ENCODE data around the gene HIBADH. TPM values are rescaled to one million over a fixed set of nuclear protein-coding genes. Genes with fewer than 3 reads are reported as not detected.

Gene HIBADH
- total and polyA plus RNA-seq, 2 of the 4 experiments (the other 2 are of a cell fraction), result 36.6 to 52.5 TPM

DNA sequence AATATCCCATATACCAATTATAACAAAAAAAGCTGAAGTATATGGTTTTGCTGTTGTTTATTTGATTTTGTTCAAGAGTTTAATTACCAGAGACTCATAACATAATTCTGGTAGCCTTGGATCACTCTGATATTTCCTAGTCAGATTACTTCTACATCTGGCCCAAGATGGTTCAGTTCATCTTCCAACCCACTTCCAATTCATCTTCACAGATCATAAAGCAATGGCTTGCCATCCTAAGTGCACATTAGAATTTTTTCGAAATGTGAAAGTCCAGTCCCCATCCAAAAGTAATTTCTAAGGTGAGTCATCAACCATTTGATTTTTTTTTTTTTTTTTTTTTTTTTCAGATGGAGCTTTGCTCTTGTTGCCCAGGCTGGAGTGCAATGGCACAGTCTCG is 8.0 kb upstream of the HIBADH start:
- H3K23ac ChIP-seq (ENCODE audit: low read depth, low read length), result no peak overlapping the region
- no peak overlapping the region for H2BK120ac ChIP-seq (ENCODE audit: low read depth, low read length)
- no peaks in the 10 kb centered on the region for H3K4me1 ChIP-seq (ENCODE audit: control insufficient read depth, insufficient read depth, low read length)
- no peak overlapping the region for H4K8ac ChIP-seq (ENCODE audit: low read depth in 2 of 2, low read length in 2 of 2)
- no peak overlapping the region for H4K5ac ChIP-seq (ENCODE audit: low read depth, low read length)
- no peak overlapping the region for H2AK9ac ChIP-seq (replicated peaks; ENCODE audit: low read depth, low read length, poor library complexity)
- no peak for DNase-seq
- no peak overlapping the region for H2BK20ac ChIP-seq (ENCODE audit: low read depth, low read length)
- no peaks in the 10 kb centered on the region for H3K9me1 ChIP-seq (ENCODE audit: insufficient read depth, low read length)
- no peak overlapping the region for H2BK15ac ChIP-seq (ENCODE audit: low read depth, low read length)
- H3K4me2 ChIP-seq (ENCODE audit: low read depth, low read length), result no peak overlapping the region
- ChIA-PET CTCF (interaction anchor here (0.6 kb wide), 1 partner anchor 76 kb away, joined by 4 read pairs; no protein-coding TSS in a partner anchor), POLR2A (ENCODE audit: unreplicated experiment) (interaction anchor here (0.6 kb wide), 1 partner anchor 99 kb away, joined by 9 read pairs; no protein-coding TSS in a partner anchor)
- H3K14ac ChIP-seq (replicated peaks; ENCODE audit: low read depth, low read length), result no peak overlapping the region
- no peak overlapping the region for H3K27ac ChIP-seq (ENCODE audit: insufficient read depth, low read length)
- H3K56ac ChIP-seq (ENCODE audit: extremely low read depth, insufficient read depth, low read length), result no peak overlapping the region
- H3K4ac ChIP-seq (ENCODE audit: low read depth, low read length), result no peak overlapping the region
- dilution Hi-C loops (cut with HindIII; ENCODE audit: low sequenced_read_pairs, unreplicated experiment) (no loop called here), in situ Hi-C loops (cut with MboI; ENCODE audit: low sequenced_read_pairs) (no loop called here), intact Hi-C loops (cut with micrococcal nuclease) (no loop called here)
- TF ChIP-seq, protein P1, sequence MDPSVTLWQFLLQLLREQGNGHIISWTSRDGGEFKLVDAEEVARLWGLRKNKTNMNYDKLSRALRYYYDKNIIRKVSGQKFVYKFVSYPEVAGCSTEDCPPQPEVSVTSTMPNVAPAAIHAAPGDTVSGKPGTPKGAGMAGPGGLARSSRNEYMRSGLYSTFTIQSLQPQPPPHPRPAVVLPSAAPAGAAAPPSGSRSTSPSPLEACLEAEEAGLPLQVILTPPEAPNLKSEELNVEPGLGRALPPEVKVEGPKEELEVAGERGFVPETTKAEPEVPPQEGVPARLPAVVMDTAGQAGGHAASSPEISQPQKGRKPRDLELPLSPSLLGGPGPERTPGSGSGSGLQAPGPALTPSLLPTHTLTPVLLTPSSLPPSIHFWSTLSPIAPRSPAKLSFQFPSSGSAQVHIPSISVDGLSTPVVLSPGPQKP (IDR thresholded peaks at IDR 0.05; ENCODE audit: borderline replicate concordance, low read depth, low read length), result no peak
- TF ChIP-seq CHD1 (IDR thresholded peaks at IDR 0.05; ENCODE audit: low read depth, low read length), result no peak
- TF ChIP-seq RAD21 (IDR thresholded peaks at IDR 0.05; ENCODE audit: low read length), result no peak
- no peak for TF ChIP-seq RFX5 (IDR thresholded peaks at IDR 0.05; ENCODE audit: low read depth, low read length)
- no CpG with 5 or more reads among the region's 2 CpGs for WGBS, 2 experiments (ENCODE audit: extremely low coverage in 2 of 2, insufficient read length in 1 of 2)
- ATAC-seq (ENCODE audit: low read depth), result no peak
- H2AK5ac ChIP-seq (ENCODE audit: low read depth, low read length), result no peak overlapping the region
- H3K79me1 ChIP-seq (ENCODE audit: low read depth in 1 of 2, low read length in 2 of 2), result no peaks in the 10 kb centered on the region
- H4K20me1 ChIP-seq (ENCODE audit: insufficient read depth, low read length), result no peaks in the 10 kb centered on the region
- no peaks in the 10 kb centered on the region for H3K9me3 ChIP-seq (ENCODE audit: control insufficient read depth, insufficient read depth, low read length)
- no peak overlapping the region for H2BK5ac ChIP-seq (ENCODE audit: low read depth, low read length, poor library complexity, severe bottlenecking)
- H3K36me3 ChIP-seq (ENCODE audit: control insufficient read depth, insufficient read depth, low read length), result no peaks in the 10 kb centered on the region
- H3K27me3 ChIP-seq (ENCODE audit: control insufficient read depth, insufficient read depth, low read length), result no peaks in the 10 kb centered on the region
- H3K9ac ChIP-seq (ENCODE audit: low read depth, low read length), result no peak overlapping the region
- BruUV-seq (replicated peaks), result no TSS peak
- no peak overlapping the region for H3K4me3 ChIP-seq (ENCODE audit: insufficient read depth, low read depth, low read length)
- no peak overlapping the region for H3K18ac ChIP-seq (ENCODE audit: low read depth, low read length)
- no peak overlapping the region for H4K91ac ChIP-seq (ENCODE audit: insufficient read depth, low read depth, low read length)
- no peak overlapping the region for H2AFZ ChIP-seq (replicated peaks; ENCODE audit: low read length, poor library complexity)

All from IMR-90 (cell line).